Hypothalamus (tissue), 51 donors: ENCODE data around the gene MDM1.

Source experiments
- DNase-seq, 51 donors: peaks; one replicate each; lab custom pipeline; 2025; lab: John Stamatoyannopoulos, UW

The MDM1 gene

DNA sequence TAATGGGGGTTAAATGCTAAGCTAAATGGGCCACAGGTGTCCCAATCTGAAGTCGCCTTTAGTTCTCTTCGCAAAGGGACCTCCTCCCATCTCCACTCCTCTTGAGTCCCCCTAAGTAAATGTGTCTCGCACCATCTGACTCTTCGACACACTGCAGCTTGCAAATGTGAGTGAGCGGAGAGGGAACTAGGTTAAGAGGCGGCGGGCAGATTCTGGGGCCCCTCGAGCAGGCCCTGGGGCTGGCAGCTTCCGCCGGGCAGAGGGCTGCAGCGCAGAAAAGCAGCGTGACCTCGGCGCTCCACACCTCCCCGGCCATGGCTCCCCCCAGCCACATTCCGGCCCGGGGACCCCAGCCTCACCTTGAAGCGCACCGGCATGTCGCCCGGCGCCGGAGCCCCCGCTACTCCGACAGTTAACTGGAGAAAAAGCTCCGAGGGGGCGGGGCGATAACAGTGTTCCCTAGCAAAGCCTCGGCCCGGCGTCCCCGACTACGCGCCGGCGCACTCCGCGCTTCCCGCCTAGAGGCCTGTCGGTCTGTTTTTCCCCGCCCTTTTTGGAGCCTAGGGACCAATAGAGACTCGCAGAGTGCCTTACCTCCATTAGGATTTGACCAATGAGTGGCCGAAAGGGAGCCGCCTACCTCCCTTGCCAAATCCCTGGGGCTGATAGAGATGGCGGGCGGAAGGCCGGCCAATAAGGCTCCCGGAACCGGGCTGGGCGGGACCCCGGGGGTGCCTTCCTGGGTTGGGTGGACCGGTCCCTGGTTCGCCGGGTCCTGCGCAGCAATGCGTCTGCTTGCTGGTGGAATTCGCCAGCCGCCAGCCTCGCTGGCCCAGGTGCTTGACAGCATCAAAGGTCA lies at the start of gene MDM1:
TSS of gene MDM1 (minus strand) at position 494 of the 859 bp plus-strand sequence. CDS start at position 377, 117 bp downstream.
- DNase-seq, result peak; percentile 67 to 99 (median 95)

GRCh38 chr12:68381476-68382219 lies 49.5 kb upstream of the MDM1 start:
- no peak for DNase-seq

GRCh38 chr12:68378872-68379606 lies 46.9 kb upstream of the MDM1 start:
- no peak for DNase-seq

DNA sequence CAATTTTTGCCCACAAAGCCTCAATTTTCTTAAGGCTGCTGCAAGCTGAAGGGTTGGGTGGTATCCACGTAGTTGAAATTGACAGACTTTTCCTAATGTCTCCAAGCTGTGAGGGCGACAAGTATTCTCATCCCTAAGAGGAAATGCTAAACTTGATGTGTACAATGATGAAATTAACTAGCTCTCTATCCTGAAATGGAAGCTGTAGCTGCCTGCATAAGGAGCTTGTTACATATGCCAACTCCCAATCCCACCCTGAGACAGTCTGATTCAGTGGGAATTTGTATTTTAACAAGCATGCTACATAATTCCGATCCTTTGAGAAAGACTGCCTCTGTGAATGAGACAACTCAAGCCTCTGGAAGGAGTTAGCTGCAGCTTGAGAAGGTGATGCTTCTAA lies 45.7 kb upstream of the MDM1 start:
- no peak for DNase-seq

DNA sequence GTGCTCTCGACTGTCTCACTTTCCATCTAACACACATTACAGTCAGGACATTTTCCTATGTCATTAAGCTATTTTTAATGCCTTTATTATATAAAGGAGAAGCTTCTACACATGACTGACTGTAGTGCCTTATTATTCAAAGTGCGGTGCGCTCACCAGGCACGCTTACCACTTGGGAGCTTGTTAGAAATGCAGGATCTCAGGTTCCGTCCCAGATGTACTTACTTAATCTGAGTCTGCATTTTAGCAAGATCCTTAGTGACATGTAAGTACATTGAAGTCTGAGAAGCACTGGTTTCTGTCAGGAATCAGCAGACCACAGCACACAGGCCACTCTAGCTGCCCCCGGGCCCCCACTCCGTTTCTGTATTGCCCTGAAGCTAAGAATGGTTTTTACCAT lies 44.7 kb upstream of the MDM1 start:
- DNase-seq, result no peak

DNA sequence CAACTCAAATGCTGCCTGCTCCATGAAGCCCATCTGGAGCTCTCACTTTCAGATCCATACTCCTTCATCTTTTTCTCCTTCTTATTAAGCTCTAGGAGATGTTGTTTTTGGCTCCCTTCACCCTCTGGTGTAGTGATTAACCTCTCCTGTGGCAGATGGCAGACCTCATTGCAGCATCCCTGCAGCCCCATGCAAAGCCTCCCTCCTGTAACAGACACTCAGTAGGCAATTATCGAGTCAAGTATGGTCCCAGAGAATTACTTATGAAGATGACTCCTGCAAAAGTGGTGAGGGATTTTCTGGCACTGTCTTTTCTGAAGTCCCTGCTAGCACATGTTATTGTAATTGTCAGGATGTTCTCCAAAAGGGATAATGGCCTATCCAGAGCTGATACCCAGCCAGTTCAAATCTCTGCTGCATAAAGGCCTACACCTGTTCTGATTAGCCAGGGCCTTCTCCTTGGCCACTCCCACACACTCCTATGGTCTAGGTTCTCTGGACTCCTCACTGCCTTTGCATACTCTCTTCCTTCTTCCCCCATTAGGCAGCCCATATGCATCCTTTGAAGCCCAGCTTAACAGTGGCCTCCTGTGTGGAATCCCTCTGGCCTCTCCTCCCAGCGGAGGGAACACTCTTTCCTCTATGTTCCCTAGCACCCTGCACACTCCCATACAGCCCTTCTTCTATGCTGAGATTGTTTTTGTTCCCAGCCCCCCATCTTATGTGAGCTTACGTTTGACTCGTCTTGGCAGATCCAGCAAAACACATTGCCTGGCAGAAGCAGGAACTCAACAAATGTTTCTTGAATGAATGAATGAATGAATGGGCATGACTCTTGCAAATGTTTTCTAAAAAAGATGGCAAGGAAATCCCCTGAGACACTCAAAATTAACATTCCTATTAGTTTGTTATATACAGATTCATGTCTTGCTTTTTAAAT lies 43.9 kb upstream of the MDM1 start:
- no peak for DNase-seq

- DNase-seq, result no peak
These were observed 42.3 kb upstream of the MDM1 start for GRCh38 chr12:68374307-68374982.

- DNase-seq, result no peak
These were observed 38.5 kb upstream of the MDM1 start for GRCh38 chr12:68370667-68371066.

- DNase-seq, result no peak
These were observed 37.9 kb upstream of the MDM1 start for GRCh38 chr12:68370006-68370590.

GRCh38 chr12:68368327-68368726 lies 36.2 kb upstream of the MDM1 start:
- DNase-seq, result no peak

DNA sequence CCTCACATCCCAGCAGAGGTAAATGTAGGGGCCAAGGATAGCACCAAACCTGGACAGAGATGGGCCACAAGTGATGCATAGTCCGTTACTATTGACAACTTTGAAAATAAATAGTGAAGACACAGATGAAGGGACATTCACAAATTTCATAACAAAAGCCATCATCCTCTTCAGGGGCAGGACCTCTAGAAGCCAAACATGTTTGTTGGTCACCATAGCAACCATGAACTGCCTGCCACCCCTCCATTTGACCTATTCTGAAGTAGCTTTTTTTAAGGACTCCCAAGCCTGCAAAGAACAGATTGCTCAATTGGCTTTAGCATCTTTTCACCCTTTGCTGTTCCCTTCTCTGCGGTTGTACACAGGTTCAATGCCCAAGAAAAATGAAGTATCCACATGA lies 35.7 kb upstream of the MDM1 start:
- no peak for DNase-seq

DNA sequence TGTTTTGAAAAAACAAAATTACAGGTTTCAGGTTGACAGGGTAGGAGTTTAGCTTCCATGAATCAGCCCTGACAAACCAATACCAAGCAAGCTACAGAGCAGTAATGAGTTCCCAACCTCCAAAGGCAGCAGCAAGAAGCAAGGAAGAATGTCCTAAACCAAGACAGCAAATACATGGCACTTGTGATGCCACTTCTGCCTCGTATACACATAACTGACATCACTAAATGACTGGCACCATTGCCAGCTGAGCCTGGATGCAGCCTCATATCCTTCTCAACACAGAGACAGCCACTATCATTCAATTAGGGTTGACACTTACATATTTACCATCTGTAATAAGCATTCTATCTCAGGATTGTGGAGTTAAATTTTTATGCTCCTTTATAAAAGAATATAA lies 35.0 kb upstream of the MDM1 start:
- DNase-seq, result no peak

DNA sequence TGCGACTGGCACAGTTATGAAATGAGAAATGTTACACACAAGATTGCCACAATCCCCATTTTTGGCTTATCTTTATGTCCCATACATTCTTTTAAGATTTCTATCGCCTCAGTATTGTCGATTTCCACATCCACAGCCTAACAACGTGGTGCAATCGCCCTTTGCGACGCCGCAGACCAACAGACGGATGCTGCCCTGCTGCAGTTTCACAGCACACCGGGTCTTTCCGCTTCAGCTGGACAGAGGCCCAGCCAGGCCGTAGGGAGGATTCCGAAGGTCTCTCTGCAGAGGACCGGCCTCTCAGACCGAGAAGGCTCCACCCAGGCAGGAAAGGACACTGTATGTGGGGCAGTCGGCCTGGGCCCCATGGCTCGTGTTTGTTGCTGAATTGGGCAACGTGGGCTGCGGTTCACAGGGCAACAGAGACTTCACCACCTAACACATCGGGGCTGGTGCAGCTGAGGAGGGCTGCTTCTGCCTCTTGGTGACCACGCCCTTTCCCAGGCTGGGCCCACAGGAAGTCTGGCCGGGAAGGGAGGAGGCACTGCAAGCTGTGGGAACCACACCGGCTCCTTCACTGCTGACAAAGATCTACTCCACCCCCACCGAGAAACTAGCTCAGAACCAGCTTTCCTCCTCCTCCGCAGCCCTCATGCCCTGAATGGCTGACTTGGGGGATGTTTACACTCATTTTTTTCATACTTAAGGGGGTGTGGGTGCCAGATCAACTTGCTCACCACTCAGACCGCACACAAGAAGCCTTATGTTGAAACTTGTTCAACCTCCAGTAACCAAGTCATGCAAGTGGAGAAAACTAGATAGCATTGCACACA lies 32.9 kb upstream of the MDM1 start:
- DNase-seq, result peak in 24 of 51 donors; percentile 1 to 51 (median 11)

DNA sequence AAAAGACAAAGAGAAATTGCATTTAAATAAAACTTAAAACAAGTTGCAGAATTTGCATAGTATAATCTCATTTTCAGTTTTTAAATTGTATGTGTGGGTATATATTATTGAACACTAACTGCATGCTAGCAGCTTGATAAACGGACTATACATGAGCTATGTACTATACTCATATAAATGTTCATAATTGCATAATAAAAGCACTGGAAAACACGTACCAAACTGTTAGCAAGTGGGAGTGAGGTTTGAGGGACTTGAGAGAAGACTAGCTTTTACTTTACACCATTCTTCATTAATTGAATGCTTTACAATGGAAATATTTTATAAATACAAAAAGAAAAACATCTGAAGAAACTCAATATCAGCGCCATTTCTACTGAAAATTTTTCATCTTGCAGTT lies 32.2 kb upstream of the MDM1 start:
- DNase-seq, result no peak

GRCh38 chr12:68361953-68362352 lies 29.8 kb upstream of the MDM1 start:
- DNase-seq, result no peak

DNA sequence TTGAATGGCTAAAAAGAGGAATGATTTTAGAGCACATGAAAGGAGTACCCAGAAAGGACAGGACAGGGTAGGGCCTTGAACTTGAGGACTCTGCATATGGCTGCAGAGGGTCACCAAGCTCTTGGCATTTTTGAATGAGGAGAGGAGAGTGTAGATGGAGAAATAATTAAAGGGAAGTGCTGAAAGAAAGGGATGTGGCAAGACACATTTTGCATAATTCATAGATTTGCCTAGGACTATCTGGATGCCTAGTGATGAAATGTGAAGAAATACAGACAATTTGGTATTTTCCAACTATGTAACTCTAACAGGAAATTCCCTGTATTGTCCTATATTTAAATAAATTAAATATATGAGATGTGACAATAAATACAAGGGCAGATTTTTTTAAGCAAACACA lies 27.5 kb upstream of the MDM1 start:
- no peak for DNase-seq

DNA sequence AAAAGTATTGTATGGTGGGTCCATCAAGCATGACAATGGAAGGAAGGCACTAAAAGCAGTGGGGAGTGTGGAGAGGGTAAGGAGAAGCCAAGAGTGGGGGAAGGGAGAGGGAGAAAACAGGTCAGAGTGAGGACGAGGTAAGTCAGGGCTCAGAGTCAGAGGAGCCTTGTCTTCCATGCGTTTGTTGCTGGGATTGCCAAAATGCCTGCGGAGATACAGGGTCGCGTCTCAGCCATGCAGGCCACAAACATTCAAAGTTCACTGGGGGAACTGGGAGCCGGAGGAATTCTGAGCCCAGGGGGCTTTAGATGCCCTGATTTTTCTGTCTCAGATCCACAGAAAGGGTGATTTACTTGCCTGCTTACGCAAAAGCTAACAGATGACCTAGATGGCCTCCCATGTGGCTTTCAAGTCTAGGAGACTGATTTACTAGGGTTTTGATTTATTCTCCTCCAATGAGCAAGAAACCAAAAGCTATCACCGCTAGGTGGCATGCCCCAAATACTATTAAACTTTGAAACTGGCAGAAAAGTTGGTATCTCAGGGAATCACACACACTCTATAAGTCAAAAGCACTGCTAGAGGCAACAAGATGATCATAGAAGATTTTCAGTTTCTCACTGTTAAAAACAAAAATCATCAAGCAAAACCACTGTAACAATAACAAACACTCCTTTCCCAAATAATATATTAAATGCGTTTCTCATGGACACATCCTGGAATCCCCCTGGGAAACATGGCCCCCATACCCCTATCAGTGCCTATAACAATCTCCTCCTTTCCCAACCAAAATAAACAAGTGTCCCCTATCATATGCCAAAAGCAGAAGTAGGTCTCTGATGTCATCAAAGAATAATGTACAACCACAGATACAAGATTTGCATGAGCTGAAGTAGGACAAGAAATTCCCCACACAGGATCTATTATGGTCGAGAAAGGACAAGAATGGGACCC lies 26.6 kb upstream of the MDM1 start:
- peak in 20 of 51 donors; percentile 2 to 73 (median 11) for DNase-seq
